ENCODE data around the gene NOX5. TPM values are rescaled to one million over a fixed set of nuclear protein-coding genes. Genes with fewer than 3 reads are reported as not detected.

Gene NOX5
- total RNA-seq, 2 donors from 2014 or later: 0.05 to 0.17 TPM

GRCh38 chr15:69058830-69059556 is 44.5 kb downstream of the NOX5 start:
- Histone ChIP-seq H3K36me3 (no peaks in the 10 kb centered on the region), H3K9me3 (no peaks in the 10 kb centered on the region), H3K4me1 (peaks cover 6% of the 10 kb centered on the region), H3K4me3 (no peak overlapping the region), H3K27me3 (no peaks in the 10 kb centered on the region), H3K9ac (ENCODE audit: low read depth in 2 of 2, low read length in 2 of 2) (peak overlapping the region in 1 of 2 donors; percentile 16), H3K27ac (no peak overlapping the region)
- peak; percentile 93 for DNase-seq
- intact Hi-C loops (cut with DNase I): loop anchor here (1.0 to 2.0 kb wide), 2 partner anchors 167 to 334 kb away; no protein-coding TSS in a partner anchor
- TF ChIP-seq CTCF (IDR thresholded peaks at IDR 0.05): peak; percentile 78

GRCh38 chr15:69059557-69059943 is 45.1 kb downstream of the NOX5 start:
- intact Hi-C loops (cut with DNase I): loop anchor here (1.0 to 2.0 kb wide), 2 partner anchors 167 to 333 kb away; no protein-coding TSS in a partner anchor
- Histone ChIP-seq H3K36me3 (no peaks in the 10 kb centered on the region), H3K4me3 (no peak overlapping the region), H3K27me3 (no peaks in the 10 kb centered on the region), H3K9ac (ENCODE audit: low read depth in 2 of 2, low read length in 2 of 2) (peak overlapping the region in 1 of 2 donors; percentile 16), H3K4me1 (peaks cover 6% of the 10 kb centered on the region), H3K9me3 (no peaks in the 10 kb centered on the region), H3K27ac (no peak overlapping the region)
- DNase-seq: no peak
- TF ChIP-seq CTCF (IDR thresholded peaks at IDR 0.05): no peak

GRCh38 chr15:69060041-69060481 is 45.6 kb downstream of the NOX5 start:
- Histone ChIP-seq H3K36me3 (no peaks in the 10 kb centered on the region), H3K9ac (ENCODE audit: low read depth in 2 of 2, low read length in 2 of 2) (no peak overlapping the region), H3K4me3 (no peak overlapping the region), H3K9me3 (no peaks in the 10 kb centered on the region), H3K27ac (no peak overlapping the region), H3K27me3 (no peaks in the 10 kb centered on the region), H3K4me1 (peaks cover 6% of the 10 kb centered on the region)
- TF ChIP-seq CTCF (IDR thresholded peaks at IDR 0.05): no peak
- DNase-seq: peak; percentile 72
- intact Hi-C loops (cut with DNase I): loop anchor here (2.0 to 10.0 kb wide), 2 partner anchors 95 to 205 kb away; no protein-coding TSS in a partner anchor

GRCh38 chr15:69060744-69061143 is 46.2 kb downstream of the NOX5 start:
- Histone ChIP-seq H3K9me3 (no peaks in the 10 kb centered on the region), H3K27me3 (no peaks in the 10 kb centered on the region), H3K4me3 (no peak overlapping the region), H3K27ac (no peak overlapping the region), H3K4me1 (peaks cover 6% of the 10 kb centered on the region), H3K9ac (ENCODE audit: low read depth in 2 of 2, low read length in 2 of 2) (no peak overlapping the region), H3K36me3 (no peaks in the 10 kb centered on the region)
- no peak for DNase-seq
- intact Hi-C loops (cut with DNase I): loop anchor here (2.0 to 10.0 kb wide), 2 partner anchors 94 to 204 kb away; no protein-coding TSS in a partner anchor
- TF ChIP-seq CTCF (IDR thresholded peaks at IDR 0.05): no peak

GRCh38 chr15:69061414-69061842 is 46.9 kb downstream of the NOX5 start:
- Histone ChIP-seq H3K36me3 (no peaks in the 10 kb centered on the region), H3K27ac (no peak overlapping the region), H3K9me3 (no peaks in the 10 kb centered on the region), H3K4me3 (no peak overlapping the region), H3K27me3 (no peaks in the 10 kb centered on the region), H3K9ac (ENCODE audit: low read depth in 2 of 2, low read length in 2 of 2) (no peak overlapping the region), H3K4me1 (peaks cover 6% of the 10 kb centered on the region)
- DNase-seq: no peak
- intact Hi-C loops (cut with DNase I): loop anchor here (2.0 to 10.0 kb wide), 2 partner anchors 93 to 203 kb away; no protein-coding TSS in a partner anchor
- TF ChIP-seq CTCF (IDR thresholded peaks at IDR 0.05): no peak

All from colonic mucosa (tissue), 4 donors.